GM12875 (cell line): Measurements from ENCODE around the gene EXTL1.

Source experiments
- H3K4me3 ChIP-seq: one replicate; pipeline ENCODE4 v1.5.1; 2011; ENCODE audit warnings: low read depth, low read length, control low read depth
- CTCF ChIP-seq: IDR thresholded peaks from 2 replicates; pipeline ENCODE4 v1.5.1; 2011; ENCODE audit warnings: low read depth, mild to moderate bottlenecking, control low read depth, inconsistent platforms, low read length, moderate library complexity, borderline replicate concordance; ENCODE audit not compliant: insufficient read depth

The EXTL1 gene

DNA sequence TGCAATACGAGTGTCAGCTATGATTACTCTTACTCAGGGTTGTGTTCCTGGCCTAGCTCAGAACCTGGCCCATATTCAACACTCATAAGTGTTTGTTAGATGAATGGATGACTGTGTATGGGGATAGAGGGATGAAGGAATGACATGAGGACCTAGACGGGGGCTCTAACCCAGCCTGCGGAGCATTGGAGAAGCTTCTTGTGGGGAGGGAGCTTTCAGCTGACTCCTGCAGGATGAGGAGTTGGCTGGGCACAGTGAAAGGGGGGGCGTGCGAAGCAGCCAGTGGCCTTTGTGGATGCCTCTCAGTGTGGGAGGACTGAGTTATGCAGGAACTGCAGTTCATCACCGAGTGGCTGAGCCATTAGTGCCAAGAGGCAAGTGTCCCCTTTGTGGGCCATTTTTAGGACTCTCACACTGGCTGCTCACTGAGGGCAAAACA is 1.2 kb upstream of the EXTL1 start:
- no peak for TF ChIP-seq CTCF

GRCh38 chr1:26020941-26021646 is 481 bp upstream of the EXTL1 start:
- no peak overlapping the region for H3K4me3 ChIP-seq
- TF ChIP-seq CTCF = no peak

More for the DNA sequence above, 1.2 kb upstream of the EXTL1 start:
- H3K4me3 ChIP-seq = no peak overlapping the region

GRCh38 chr1:26022404-26022779 is 817 bp downstream of the EXTL1 start:
- TF ChIP-seq CTCF = no peak
- no peak overlapping the region for H3K4me3 ChIP-seq

GRCh38 chr1:26023009-26023408 is 1.4 kb downstream of the EXTL1 start:
- no peak overlapping the region for H3K4me3 ChIP-seq
- TF ChIP-seq CTCF = no peak

GRCh38 chr1:26023826-26024225 is 2.3 kb downstream of the EXTL1 start:
- TF ChIP-seq CTCF = no peak
- no peak overlapping the region for H3K4me3 ChIP-seq

DNA sequence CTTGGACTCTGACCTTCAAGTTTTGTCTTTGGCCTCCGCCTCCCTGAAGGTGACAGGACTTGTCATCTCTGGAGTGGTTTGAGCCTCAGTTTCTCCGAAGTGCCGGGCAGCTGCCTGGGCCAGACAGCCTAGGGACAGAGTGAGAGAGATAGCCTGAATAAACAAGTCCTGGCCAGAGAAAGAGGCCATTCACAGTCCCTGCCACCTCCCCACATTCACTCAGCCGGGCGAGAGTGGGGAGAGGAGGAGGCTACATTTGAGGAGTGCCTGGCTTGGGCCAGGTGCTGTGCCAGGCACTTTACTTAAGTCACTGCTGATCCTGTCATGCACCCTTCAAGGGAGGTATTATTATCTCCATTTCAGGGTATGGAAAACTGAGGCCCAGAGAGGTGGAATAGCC is 3.5 kb downstream of the EXTL1 start:
- no peak for TF ChIP-seq CTCF
- H3K4me3 ChIP-seq = no peak overlapping the region

DNA sequence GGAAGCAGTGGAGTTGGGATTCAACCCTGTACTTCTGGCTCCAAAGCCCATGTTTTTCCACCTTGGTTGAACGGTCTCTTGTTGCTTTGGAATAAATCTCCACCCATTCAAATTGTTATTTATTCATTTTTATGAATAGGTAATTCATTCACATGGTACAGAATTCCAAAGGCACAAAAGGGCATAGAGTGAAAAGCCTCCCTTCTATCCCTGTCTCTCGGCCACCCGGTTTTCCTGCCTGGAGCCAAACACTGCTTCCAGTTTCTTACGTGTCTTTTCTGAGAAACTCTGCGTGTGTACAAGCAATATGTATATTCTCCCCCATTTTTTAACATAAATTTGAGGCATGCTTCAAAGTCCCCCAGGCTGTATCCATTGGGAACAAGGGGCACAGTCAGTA is 3.9 kb downstream of the EXTL1 start:
- TF ChIP-seq CTCF = no peak
- no peak overlapping the region for H3K4me3 ChIP-seq
